GM12891 (cell line): ENCODE results near the gene AGO4.

Experiments used
- POLR2A ChIP-seq: IDR thresholded peaks from 2 replicates; pipeline ENCODE4 v1.6.1; 2011; ENCODE audit warnings: low read depth, low read length, control low read depth
- POLR2AphosphoS5 ChIP-seq: IDR thresholded peaks from 2 replicates; pipeline ENCODE4 v1.6.1; 2011; ENCODE audit warnings: low read depth, low read length, control low read depth
- POU2F2 ChIP-seq: IDR thresholded peaks from 2 replicates; pipeline ENCODE4 v1.6.1; 2011; ENCODE audit warnings: low read depth, mild to moderate bottlenecking, control low read depth, low read length, moderate library complexity
- SPI1 ChIP-seq: IDR thresholded peaks from 2 replicates; pipeline ENCODE4 v1.6.1; 2011; ENCODE audit warnings: low read depth, low read length, control low read depth
- TAF1 ChIP-seq: IDR thresholded peaks from 2 replicates; pipeline ENCODE4 v1.6.1; 2011; ENCODE audit warnings: low read depth, low read length, control low read depth

- TF ChIP-seq POLR2A (no peak), POLR2AphosphoS5 (no peak), TAF1 (no peak), SPI1 (no peak), POU2F2 (no peak)
Measured at GRCh38 chr1:35768350-35769187, 39.2 kb upstream of the AGO4 start.
